Measurements from ENCODE around the gene TECTA. TPM values are rescaled to one million over a fixed set of nuclear protein-coding genes. Genes with fewer than 3 reads are reported as not detected.
"Not testable (repeated sequence)": the region's sequence is repeated elsewhere in the genome, so short reads cannot be mapped to it uniquely, and the experiment has no call there.

The TECTA gene
- total and polyA plus RNA-seq, 12 donors: 0.58 to 5.9 (median 1.3) TPM

DNA sequence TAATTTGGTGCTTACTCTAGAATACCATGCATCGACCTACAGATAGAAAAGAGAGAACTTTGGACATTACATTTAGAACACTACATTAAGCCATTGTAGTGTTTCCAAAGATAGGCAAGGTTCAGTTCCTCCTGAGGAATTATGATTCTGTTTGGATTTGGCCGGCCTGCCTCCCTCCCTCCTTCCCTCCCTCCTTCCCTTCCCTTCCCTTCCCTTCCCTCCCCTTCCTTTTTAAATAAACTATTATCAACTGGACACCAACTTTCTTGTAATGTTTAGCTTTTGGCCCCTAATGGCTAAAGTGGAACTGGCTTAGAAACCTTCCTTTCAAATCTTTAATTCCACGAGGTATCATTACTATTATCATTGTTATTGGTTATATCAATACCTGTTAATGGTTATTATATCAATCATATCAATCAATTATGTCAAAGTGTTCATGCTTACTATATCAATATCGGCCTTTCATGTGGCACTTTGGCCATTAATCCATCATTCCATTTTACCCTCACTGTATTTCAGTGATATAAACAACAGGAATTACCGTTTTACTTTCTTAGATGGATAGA is 60.4 kb downstream of the TECTA start:
- Histone ChIP-seq H3K4me3 (no peak overlapping the region), H3K9me3 (replicated peaks in 1 of 3) (no peaks in the 10 kb centered on the region), H3K27me3 (no peaks in the 10 kb centered on the region), H3K27ac (no peak overlapping the region), H3K4me1 (replicated peaks in 1 of 2) (no peaks in the 10 kb centered on the region), H3K36me3 (replicated peaks in 1 of 2) (no peaks in the 10 kb centered on the region)
- no peak for TF ChIP-seq POLR2A (IDR thresholded peaks at IDR 0.05)
- TF ChIP-seq, protein P1, sequence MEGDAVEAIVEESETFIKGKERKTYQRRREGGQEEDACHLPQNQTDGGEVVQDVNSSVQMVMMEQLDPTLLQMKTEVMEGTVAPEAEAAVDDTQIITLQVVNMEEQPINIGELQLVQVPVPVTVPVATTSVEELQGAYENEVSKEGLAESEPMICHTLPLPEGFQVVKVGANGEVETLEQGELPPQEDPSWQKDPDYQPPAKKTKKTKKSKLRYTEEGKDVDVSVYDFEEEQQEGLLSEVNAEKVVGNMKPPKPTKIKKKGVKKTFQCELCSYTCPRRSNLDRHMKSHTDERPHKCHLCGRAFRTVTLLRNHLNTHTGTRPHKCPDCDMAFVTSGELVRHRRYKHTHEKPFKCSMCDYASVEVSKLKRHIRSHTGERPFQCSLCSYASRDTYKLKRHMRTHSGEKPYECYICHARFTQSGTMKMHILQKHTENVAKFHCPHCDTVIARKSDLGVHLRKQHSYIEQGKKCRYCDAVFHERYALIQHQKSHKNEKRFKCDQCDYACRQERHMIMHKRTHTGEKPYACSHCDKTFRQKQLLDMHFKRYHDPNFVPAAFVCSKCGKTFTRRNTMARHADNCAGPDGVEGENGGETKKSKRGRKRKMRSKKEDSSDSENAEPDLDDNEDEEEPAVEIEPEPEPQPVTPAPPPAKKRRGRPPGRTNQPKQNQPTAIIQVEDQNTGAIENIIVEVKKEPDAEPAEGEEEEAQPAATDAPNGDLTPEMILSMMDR (IDR thresholded peaks at IDR 0.05): no peak
- DNase-seq: no peak
- intact Hi-C loops (cut with DNase I): no loop called here
- 82 to 92% (median 85%) methylated on average over 5 of the region's 5 CpGs for WGBS, 4 donors

DNA sequence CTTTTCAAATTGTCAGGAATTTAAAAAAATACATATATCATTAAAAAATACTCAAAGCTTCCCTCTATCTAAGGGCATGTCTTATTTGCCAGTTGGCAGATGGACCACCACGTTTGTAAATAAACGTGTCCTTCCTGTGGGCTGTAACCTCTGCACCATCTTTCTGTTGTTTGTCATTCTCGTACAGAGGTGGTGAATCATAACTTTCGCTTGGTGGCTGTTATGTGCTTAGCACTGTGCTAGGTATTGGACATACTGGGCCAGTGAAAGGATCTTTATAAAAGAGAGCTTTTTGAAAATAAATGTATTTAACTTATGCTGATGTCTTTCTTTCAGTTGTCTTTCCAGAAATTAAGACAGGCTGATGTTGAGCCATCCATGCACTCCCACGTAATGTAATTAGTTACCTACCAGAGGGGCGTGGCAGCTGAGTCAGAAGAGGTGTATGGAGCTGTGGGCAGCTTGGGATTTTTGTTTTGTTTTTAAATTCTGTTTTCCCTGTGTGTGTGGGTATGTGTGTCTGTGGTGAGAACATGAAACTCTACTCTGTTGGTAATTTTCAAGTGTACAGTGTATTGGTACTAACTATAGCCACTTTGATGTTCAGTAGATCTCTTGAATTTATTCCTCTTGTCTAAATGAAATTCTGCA is 62.7 kb downstream of the TECTA start:
- no peak overlapping the region for H3K27ac ChIP-seq
- no peak overlapping the region for H3K4me3 ChIP-seq
- H3K4me1 ChIP-seq (replicated peaks in 1 of 2): no peaks in the 10 kb centered on the region
- 73 to 84% (median 80%) methylated on average over 6 of the region's 6 CpGs for WGBS, 4 donors
- H3K9me3 ChIP-seq (replicated peaks in 1 of 3): no peaks in the 10 kb centered on the region
- DNase-seq: no peak
- TF ChIP-seq, protein P1 (IDR thresholded peaks at IDR 0.05): no peak
- TF ChIP-seq POLR2A (IDR thresholded peaks at IDR 0.05): no peak
- H3K27me3 ChIP-seq: no peaks in the 10 kb centered on the region
- H3K36me3 ChIP-seq (replicated peaks in 1 of 2): no peaks in the 10 kb centered on the region
- intact Hi-C loops (cut with DNase I): no loop called here

DNA sequence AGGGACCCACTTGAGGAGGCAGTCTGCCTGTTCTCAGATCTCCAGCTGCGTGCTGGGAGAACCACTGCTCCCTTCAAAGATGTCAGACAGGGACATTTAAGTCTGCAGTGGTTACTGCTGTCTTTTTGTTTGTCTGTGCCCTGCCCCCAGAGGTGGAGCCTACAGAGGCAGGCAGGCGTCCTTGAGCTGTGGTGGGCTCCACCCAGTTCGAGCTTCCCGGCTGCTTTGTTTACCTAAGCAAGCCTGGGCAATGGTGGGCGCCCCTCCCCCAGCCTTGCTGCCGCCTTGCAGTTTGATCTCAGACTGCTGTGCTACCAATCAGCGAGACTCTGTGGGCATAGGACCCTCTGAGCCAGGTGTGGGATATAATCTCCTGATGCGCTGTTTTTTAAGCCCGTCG is 76.6 kb downstream of the TECTA start:
- 77 to 90% (median 84%) methylated on average over 4 to 10 of the region's 10 CpGs for WGBS, 4 donors
- H3K36me3 ChIP-seq (replicated peaks in 1 of 2): not testable (repeated sequence)
- H3K9me3 ChIP-seq (replicated peaks in 1 of 3): peaks cover 0 to 12% (median 0%) of the 10 kb centered on the region in 3 donors

DNA sequence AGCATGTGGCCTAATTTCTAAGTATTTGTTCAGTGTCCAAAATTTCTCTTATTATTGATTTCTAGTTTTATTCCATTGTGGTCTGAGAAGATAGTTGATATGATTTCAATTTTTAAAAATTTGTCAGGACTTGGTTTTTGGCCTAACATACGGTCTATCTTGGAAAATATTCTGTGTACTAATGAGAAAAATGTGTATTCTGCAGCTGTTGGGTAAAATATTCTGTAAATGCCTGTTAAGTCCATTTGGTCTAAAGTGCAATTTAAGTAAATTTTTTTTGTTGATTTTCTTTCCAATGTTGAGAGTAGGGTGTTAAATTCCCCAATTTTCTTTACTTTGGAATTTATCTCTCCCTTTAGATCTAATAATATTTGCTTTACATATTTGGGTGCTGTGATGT is 78.3 kb downstream of the TECTA start:
- Histone ChIP-seq H3K27ac (no peak overlapping the region), H3K27me3 (no peaks in the 10 kb centered on the region), H3K4me3 (no peak overlapping the region), H3K9me3 (replicated peaks in 1 of 3) (peaks cover 0 to 12% (median 0%) of the 10 kb centered on the region in 3 donors), H3K36me3 (replicated peaks in 1 of 2) (no peaks in the 10 kb centered on the region), H3K4me1 (replicated peaks in 1 of 2) (no peaks in the 10 kb centered on the region)
- no peak for TF ChIP-seq POLR2A (IDR thresholded peaks at IDR 0.05)
- TF ChIP-seq, protein P1 (IDR thresholded peaks at IDR 0.05): no peak
- intact Hi-C loops (cut with DNase I): no loop called here
- 76 to 88% (median 82%) methylated on average over 1 of the region's 1 CpG for WGBS, 4 donors
- no peak for DNase-seq

More for the DNA sequence above, 76.6 kb downstream of the TECTA start:
- H3K4me1 ChIP-seq (replicated peaks in 1 of 2); H3K4me3 ChIP-seq; H3K27me3 ChIP-seq; H3K27ac ChIP-seq; intact Hi-C loops (cut with DNase I); DNase-seq: not testable (repeated sequence)

DNA sequence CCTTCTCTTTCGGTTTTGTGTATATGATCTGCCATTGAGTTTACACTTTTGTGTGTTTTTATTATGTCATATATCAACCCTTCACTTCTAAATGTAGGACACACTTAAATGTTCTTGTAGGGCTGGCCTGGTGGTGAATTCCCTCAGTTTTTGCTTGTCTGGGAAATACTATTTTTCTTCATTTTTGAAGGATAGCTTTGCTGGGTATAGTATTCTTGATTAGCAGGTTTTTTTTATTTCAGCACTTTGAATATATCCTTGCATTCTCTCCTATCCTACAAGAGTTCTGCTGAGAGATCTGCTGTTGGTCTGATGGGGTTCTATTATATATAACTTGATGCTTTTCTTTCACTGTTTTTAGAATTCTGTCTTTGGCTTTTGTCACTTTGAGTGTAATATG is 79.1 kb downstream of the TECTA start:
- intact Hi-C loops (cut with DNase I): no loop called here
- Histone ChIP-seq H3K36me3 (replicated peaks in 1 of 2) (no peaks in the 10 kb centered on the region), H3K9me3 (replicated peaks in 1 of 3) (peaks cover 0 to 12% (median 0%) of the 10 kb centered on the region in 3 donors), H3K27me3 (no peaks in the 10 kb centered on the region), H3K4me1 (replicated peaks in 1 of 2) (no peaks in the 10 kb centered on the region), H3K27ac (no peak overlapping the region), H3K4me3 (no peak overlapping the region)
- no peak for DNase-seq
- no peak for TF ChIP-seq POLR2A (IDR thresholded peaks at IDR 0.05)
- TF ChIP-seq, protein P1 (IDR thresholded peaks at IDR 0.05): no peak
- 88 to 100% (median 89%) methylated on average over 1 of the region's 1 CpG for WGBS, 4 donors
